Neural progenitor cell (in vitro differentiated cells): ENCODE measurements around the gene MKLN1. TPM values are rescaled to one million over a fixed set of nuclear protein-coding genes. Genes with fewer than 3 reads are reported as not detected.

Source experiments
- DNase-seq: peaks from one replicate; pipeline ENCODE4 v3.0.0-alpha.2; 2016; ENCODE audit warnings: low spot score
- H2AFZ ChIP-seq: fragments of 200-600 bp; sonication (generic); replicated peaks from 2 replicates; pipeline ENCODE4 v1.6.1; 2016; ENCODE audit warnings: antibody characterized with exemption
- H3F3A ChIP-seq: fragments of 200-600 bp; sonication (generic); 2 replicates; pipeline ENCODE4 v1.6.1; 2016; ENCODE audit warnings: antibody characterized with exemption, low read depth
- H3K27ac ChIP-seq: fragments of 200-600 bp; sonication (generic); 2 replicates; pipeline ENCODE4 v1.5.1; 2016; ENCODE audit warnings: mild to moderate bottlenecking
- H3K27me3 ChIP-seq: fragments of 200-600 bp; sonication (generic); 2 replicates; pipeline ENCODE4 v1.6.1; 2016; ENCODE audit warnings: mild to moderate bottlenecking, moderate library complexity
- H3K36me3 ChIP-seq: fragments of 200-600 bp; sonication (generic); 2 replicates; pipeline ENCODE4 v1.5.1; 2016
- H3K4me1 ChIP-seq: fragments of 200-600 bp; sonication (generic); 2 replicates; pipeline ENCODE4 v1.6.1; 2016; ENCODE audit warnings: mixed run types
- H3K4me2 ChIP-seq: fragments of 200-600 bp; sonication (generic); 2 replicates; pipeline ENCODE4 v1.6.1; 2016
- H3K4me3 ChIP-seq: fragments of 200-600 bp; sonication (generic); 2 replicates; pipeline ENCODE4 v1.5.1; 2016
- H3K79me2 ChIP-seq: fragments of 200-600 bp; sonication (generic); 2 replicates; pipeline ENCODE4 v1.6.1; 2016; ENCODE audit warnings: low read depth
- H3K9ac ChIP-seq: fragments of 200-600 bp; sonication (generic); 2 replicates; pipeline ENCODE4 v1.6.1; 2016
- H3K9me3 ChIP-seq: fragments of 200-600 bp; sonication (generic); 2 replicates; pipeline ENCODE4 v1.5.1; 2016; ENCODE audit warnings: low read depth
- H4K20me1 ChIP-seq: fragments of 200-600 bp; sonication (generic); 2 replicates; pipeline ENCODE4 v1.6.1; 2016; ENCODE audit warnings: low read depth
- H3K27ac Mint-ChIP-seq: 3 replicates; pipeline ENCODE4 v1.8.0; 2021; ENCODE audit warnings: mixed read lengths
- H3K27me3 Mint-ChIP-seq: 2 replicates; pipeline ENCODE4 v1.8.0; 2022; ENCODE audit warnings: low read depth, mild to moderate bottlenecking, inconsistent platforms, moderate library complexity, mixed read lengths; ENCODE audit not compliant: insufficient read depth
- H3K36me3 Mint-ChIP-seq: 3 replicates; pipeline ENCODE4 v1.8.0; 2021; ENCODE audit warnings: mixed read lengths
- H3K4me1 Mint-ChIP-seq: 3 replicates; pipeline ENCODE4 v1.8.0; 2021; ENCODE audit warnings: mixed read lengths
- H3K4me3 Mint-ChIP-seq: 3 replicates; pipeline ENCODE4 v1.8.0; 2021; ENCODE audit warnings: mild to moderate bottlenecking, moderate library complexity, mixed read lengths
- H3K9me3 Mint-ChIP-seq: 3 replicates; pipeline ENCODE4 v1.8.0; 2020; ENCODE audit warnings: mixed read lengths
- CTCF ChIP-seq: fragments of 200-600 bp; sonication (generic); IDR thresholded peaks from 2 replicates; pipeline ENCODE4 v1.5.1; 2017; ENCODE audit warnings: antibody characterized with exemption, mild to moderate bottlenecking
- EZH2 ChIP-seq: fragments of 200-600 bp; sonication (generic); IDR thresholded peaks from 2 replicates; pipeline ENCODE4 v1.6.1; 2017; ENCODE audit warnings: antibody characterized with exemption, mild to moderate bottlenecking, moderate library complexity
- EZH2phosphoT487 ChIP-seq: fragments of 200-600 bp; sonication (generic); IDR thresholded peaks from 2 replicates; pipeline ENCODE4 v1.6.1; 2017; ENCODE audit warnings: antibody characterized with exemption
- total RNA-seq: library from RNA; depleted of rRNA; stranded (reverse); fragments of >200 nt; gene quantifications from 2 replicates; pipeline ENCODE4 v1.2.3, GENCODE V29; 2015; ENCODE audit warnings: low replicate concordance

Gene MKLN1
- total RNA-seq, 1 donor from 2014 or later: 60.9 TPM

- no peaks in the 10 kb centered on the region for H3F3A ChIP-seq
- peaks cover 7% of the 10 kb centered on the region for H3K36me3 ChIP-seq
- no peak overlapping the region for H3K4me3 ChIP-seq
- Mint-ChIP-seq H3K4me1 (peaks cover 3% of the 10 kb centered on the region), H3K27me3 (no peaks in the 10 kb centered on the region), H3K9me3 (no peaks in the 10 kb centered on the region), H3K27ac (no peak overlapping the region), H3K4me3 (no peak overlapping the region), H3K36me3 (peaks cover 25% of the 10 kb centered on the region)
- DNase-seq: no peak
- no peaks in the 10 kb centered on the region for H4K20me1 ChIP-seq
- H3K9me3 ChIP-seq: no peaks in the 10 kb centered on the region
- H3K9ac ChIP-seq: no peak overlapping the region
- no peaks in the 10 kb centered on the region for H3K27me3 ChIP-seq
- H3K79me2 ChIP-seq: no peaks in the 10 kb centered on the region
- no peak overlapping the region for H2AFZ ChIP-seq
- H3K27ac ChIP-seq: no peak overlapping the region
- no peaks in the 10 kb centered on the region for H3K4me1 ChIP-seq
- no peak overlapping the region for H3K4me2 ChIP-seq
- TF ChIP-seq CTCF: no peak
- TF ChIP-seq EZH2: no peak
- TF ChIP-seq EZH2phosphoT487: no peak
Measured at GRCh38 chr7:131476740-131477139, 149.1 kb downstream of the MKLN1 start.

GRCh38 chr7:131480384-131481315 lies 153.0 kb downstream of the MKLN1 start:
- Mint-ChIP-seq H3K4me1 (no peaks in the 10 kb centered on the region), H3K9me3 (no peaks in the 10 kb centered on the region), H3K27me3 (no peaks in the 10 kb centered on the region), H3K27ac (no peak overlapping the region), H3K36me3 (peaks cover 4% of the 10 kb centered on the region), H3K4me3 (no peak overlapping the region)
- Histone ChIP-seq H3K27me3 (no peaks in the 10 kb centered on the region), H3K4me2 (no peak overlapping the region), H3K36me3 (no peaks in the 10 kb centered on the region), H3K9me3 (no peaks in the 10 kb centered on the region), H3K79me2 (no peaks in the 10 kb centered on the region), H4K20me1 (no peaks in the 10 kb centered on the region), H3F3A (no peaks in the 10 kb centered on the region), H3K4me3 (no peak overlapping the region), H3K4me1 (no peaks in the 10 kb centered on the region), H3K27ac (no peak overlapping the region), H2AFZ (no peak overlapping the region), H3K9ac (no peak overlapping the region)
- no peak for TF ChIP-seq EZH2
- no peak for TF ChIP-seq CTCF
- DNase-seq: no peak

GRCh38 chr7:131482800-131483199 lies 155.1 kb downstream of the MKLN1 start:
- H3K9me3 ChIP-seq: no peaks in the 10 kb centered on the region
- no peaks in the 10 kb centered on the region for H3F3A ChIP-seq
- no peaks in the 10 kb centered on the region for H3K27me3 Mint-ChIP-seq
- H3K36me3 Mint-ChIP-seq: peaks cover 3% of the 10 kb centered on the region
- H3K27me3 ChIP-seq: no peaks in the 10 kb centered on the region
- no peak overlapping the region for H3K4me3 Mint-ChIP-seq
- no peaks in the 10 kb centered on the region for H3K9me3 Mint-ChIP-seq
- H3K36me3 ChIP-seq: no peaks in the 10 kb centered on the region
- no peak overlapping the region for H3K27ac ChIP-seq
- H3K27ac Mint-ChIP-seq: no peak overlapping the region
- TF ChIP-seq EZH2 (no peak), EZH2phosphoT487 (no peak), CTCF (no peak)
- no peak overlapping the region for H3K9ac ChIP-seq
- H4K20me1 ChIP-seq: no peaks in the 10 kb centered on the region
- H2AFZ ChIP-seq: no peak overlapping the region
- H3K4me1 Mint-ChIP-seq: no peaks in the 10 kb centered on the region
- no peaks in the 10 kb centered on the region for H3K79me2 ChIP-seq
- no peak overlapping the region for H3K4me3 ChIP-seq
- no peaks in the 10 kb centered on the region for H3K4me1 ChIP-seq
- DNase-seq: no peak
- no peak overlapping the region for H3K4me2 ChIP-seq
